EH (cell line): ENCODE data around the gene CACNA1B.
"Not testable (repeated sequence)": the region's sequence is repeated elsewhere in the genome, so short reads cannot be mapped to it uniquely, and the experiment has no call there.

Experiments used
- DNase-seq: peaks from one replicate; pipeline ENCODE4 v3.0.0-alpha.2; 2015; ENCODE audit warnings: low read depth

CACNA1B gene

DNA sequence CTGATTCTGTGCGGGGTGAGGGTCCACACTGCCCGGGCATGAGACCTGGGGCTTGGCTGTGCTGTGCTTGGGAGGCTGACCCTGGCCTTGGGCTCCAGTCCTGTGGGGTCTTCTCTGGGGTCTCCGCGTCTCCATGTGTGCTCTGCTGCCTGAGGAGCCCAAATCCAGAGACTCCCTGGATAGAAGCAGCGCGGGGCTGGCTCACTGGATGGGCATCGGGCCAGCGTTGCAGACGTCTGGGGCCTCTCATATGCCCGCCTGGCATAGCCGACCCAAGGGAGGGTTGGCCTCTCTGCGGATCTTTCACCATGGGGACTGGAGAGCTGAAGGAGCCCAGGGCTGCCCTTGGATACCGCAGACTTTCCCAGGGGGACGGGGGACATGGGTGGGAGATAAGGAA is 12.4 kb downstream of the CACNA1B start:
- not testable (repeated sequence) for DNase-seq

GRCh38 chr9:137890768-137891587 is 13.4 kb downstream of the CACNA1B start:
- not testable (repeated sequence) for DNase-seq

GRCh38 chr9:137891588-137892423 is 14.2 kb downstream of the CACNA1B start:
- no peak for DNase-seq

GRCh38 chr9:137892424-137893191 is 15.0 kb downstream of the CACNA1B start:
- DNase-seq = no peak

DNA sequence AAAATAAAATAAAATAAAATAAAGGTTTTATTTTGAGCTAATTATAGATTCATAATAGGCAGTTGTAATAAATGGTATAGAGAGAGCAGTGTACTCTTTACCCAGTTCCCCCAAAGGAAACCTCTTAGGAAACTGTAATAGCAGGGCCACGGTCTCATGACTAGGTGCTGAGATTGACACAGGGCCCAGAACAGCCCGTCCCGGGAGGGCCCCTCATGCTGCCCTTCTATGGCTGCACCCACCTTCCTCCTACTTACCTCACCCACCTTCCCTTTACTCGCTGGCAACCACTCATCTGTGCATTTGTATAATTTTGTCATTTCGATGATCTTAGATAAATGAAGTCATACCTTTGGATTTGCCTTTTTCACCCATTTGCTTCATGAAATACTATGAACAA is 16.1 kb downstream of the CACNA1B start:
- no peak for DNase-seq

DNA sequence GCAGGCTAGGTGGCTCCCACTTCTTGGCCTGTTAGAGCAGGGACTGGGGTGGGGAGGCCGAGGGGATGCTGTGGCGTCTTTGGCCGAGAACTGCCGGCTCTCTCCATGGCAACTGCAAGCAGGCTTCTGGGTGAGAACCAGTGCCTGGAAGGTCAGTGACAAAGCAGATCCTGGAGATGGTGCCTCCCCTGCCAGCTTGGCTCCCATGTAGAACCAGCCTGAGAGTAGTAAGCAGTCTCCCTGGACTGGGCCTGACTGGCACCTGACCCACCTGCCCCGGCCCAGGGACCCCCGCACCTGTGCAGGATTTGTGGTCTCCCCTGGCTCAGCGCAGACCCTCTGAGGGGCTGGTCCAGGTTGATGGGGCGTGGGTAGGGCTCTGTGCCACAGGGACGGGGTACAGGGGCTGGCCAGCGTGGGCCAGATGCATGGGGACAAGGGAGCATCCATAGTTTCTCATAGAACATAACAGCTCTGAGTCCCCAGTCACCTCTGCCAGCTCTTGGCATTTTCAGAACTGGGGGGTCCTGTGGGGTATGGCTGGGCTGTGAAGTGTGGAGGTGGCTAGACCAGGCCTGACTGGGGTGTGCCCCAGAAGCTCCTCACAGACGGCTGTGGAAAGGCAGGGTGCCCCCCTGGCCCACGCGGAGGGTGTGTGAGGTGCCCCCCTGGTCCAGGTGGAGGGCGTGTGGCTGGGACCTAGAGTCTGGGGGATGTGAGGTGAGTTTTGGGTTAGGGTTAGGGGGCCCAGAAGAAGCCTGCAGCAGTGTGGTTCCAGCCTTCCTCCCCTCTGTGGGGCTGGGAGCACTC is 22.2 kb downstream of the CACNA1B start:
- DNase-seq = no peak

GRCh38 chr9:137900584-137901310 is 23.2 kb downstream of the CACNA1B start:
- no peak for DNase-seq

DNA sequence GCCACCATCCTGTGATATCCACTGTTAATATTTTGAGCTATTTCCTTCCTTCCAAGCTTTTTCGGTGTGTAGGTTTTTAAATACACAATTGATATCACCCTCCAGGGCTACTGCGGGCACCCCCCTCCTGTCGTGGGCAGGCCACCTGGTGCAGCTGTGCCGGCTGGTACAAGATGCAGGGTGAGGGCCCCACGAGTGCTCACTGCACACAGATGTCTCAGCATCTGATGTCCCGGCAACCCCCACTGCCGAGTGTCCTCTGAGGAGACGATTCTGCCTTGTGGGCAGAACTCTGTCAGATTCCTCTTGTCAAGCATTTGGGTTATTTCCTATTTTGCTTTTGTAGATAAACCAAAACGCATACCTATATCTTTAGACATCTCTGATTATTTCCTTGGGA is 25.1 kb downstream of the CACNA1B start:
- DNase-seq = no peak

GRCh38 chr9:137905740-137906139 is 28.2 kb downstream of the CACNA1B start:
- no peak for DNase-seq

DNA sequence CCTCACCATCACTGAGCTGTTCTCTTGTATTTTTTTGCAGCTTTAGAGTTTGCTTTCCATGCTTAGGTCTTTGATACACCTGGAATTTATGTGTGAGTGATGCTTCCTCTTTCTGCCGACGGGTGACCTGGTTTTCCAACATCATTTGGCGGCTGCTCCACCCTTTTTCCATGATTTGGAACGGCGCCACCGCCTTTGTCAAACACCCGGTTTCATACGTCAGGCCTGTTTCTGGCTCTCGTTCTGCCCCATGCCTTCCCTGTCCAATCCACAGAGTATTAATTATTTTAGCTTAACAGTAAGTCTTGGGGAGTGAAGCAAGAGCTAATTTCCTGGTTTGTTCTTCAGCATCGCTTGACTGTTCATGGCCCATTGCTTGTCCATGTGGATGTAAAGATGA is 30.2 kb downstream of the CACNA1B start:
- DNase-seq = no peak

- no peak for DNase-seq
Measured at GRCh38 chr9:137912671-137913070, 35.1 kb downstream of the CACNA1B start.

DNA sequence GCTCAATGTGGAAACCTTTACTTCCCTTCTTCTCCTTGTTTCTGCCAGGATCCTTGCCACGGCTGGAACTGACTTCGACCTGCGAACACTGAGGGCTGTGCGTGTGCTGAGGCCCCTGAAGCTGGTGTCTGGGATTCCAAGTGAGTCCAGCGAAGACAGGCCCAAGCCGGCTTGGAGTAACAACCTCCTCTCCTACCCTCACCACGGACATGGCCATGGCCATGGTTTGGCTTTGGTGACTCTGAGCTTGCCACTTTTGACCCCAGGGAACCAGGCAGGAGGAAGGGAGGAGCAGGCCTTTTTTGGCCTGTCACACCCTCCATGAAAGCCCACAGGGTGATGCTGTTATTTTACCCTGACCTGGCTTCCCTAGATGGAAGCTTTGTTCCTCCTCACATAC is 35.5 kb downstream of the CACNA1B start:
- DNase-seq = no peak

DNA sequence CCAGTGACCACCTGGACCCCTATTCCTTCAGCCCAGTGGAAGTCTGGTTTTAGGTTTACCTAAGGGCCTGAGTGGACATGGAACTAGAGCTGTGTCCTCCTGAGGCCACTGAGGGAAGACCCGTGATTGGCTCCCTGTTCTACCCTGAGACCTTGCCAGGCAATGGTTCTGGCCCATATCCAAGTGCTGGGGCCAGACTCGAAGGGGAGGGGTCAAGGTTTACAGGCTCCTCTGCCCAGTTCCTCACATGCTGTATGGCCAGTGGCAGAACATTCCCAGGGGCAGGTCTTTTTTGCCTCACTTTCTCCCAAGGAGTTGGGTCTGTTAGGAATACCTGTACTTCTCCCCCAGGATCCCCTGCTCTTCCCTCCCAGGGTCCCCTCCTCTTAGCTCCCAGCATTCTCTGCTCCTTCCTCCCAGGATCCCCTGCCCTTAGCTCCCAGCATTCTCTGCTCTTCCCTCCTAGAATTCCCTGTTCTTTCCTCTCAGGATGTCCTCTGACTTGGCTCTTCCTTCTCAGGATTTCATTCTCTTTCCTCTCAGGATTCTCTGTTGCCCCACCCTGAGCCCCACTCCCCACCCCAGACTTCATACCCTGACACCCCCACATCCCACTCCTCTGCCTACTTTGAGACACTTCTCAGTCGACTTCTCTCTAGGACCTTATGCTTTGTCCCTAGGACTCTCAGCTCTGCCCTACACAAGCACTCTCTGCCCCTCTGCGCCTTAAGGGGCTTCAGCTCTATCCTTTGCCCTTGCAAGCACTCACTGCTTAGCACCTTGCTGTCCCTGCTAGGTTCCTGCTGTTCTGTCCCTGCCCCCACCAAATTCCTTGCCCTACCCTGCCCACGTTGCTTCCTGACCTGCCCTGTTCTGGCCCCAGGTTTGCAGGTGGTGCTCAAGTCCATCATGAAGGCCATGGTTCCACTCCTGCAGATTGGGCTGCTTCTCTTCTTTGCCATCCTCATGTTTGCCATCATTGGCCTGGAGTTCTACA is 36.5 kb downstream of the CACNA1B start:
- DNase-seq = no peak

DNA sequence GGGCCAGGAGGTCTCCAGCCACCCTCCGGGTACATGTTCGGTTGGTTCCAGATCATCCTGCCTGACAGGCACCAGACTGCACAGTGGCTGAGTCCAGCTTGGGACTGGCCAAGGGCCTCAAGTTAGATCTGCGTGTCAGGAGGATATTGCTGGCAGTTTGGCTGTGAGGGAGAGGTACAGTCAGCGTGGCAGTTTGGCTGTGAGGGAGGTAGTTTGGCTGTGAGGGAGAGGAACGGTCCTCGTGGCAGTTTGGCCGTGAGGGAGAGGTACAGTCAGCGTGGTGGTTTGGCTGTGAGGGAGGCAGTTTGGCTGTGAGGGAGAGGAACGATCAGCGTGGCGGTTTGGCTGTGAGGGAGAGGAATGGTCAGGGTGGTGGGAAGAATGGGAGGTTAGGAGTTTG is 39.0 kb downstream of the CACNA1B start:
- DNase-seq = no peak

- DNase-seq = no peak
Measured at GRCh38 chr9:137917116-137917515, 39.5 kb downstream of the CACNA1B start.

DNA sequence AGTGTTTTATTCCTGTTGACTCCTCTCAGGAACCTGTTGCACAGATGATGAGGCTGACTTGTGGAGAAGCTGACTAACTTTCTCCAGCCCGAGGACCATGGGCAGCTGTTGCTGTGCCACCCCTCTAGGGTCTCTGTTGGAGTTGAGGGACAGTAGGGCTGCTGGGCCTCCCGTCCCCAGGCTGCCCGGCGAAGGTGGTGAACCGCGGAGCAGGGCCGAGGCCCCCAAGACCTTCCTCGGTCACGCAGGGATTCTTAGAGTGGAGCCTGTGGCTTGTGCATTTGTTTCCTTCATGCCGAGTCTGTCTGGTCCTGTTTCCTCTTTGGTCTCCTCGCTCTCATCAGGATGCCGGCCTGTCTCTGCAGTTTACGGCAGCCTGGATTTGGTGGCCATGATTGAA is 40.2 kb downstream of the CACNA1B start:
- DNase-seq = no peak

- no peak for DNase-seq
Measured at GRCh38 chr9:137918331-137919094, 40.9 kb downstream of the CACNA1B start.

DNA sequence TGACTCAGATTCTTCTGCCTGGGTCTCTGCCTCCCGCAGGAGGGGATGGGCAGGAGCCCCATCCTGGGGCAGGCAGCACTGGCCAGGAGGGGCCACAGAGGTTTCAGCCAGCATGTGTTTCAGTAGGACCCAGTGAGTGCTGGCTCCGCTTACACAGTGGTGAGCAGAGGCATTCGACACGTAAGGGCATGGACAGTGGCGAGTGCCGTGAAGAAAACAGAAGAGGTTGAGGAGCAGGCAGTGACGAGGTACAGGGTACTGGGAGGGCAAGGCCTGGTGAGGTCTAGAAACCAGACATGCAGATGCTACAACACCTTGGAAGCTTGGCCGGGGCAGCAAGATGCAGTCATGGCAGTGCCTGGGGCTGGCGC is 41.5 kb downstream of the CACNA1B start:
- DNase-seq = no peak

- DNase-seq = no peak
Measured at GRCh38 chr9:137919649-137920141, 42.1 kb downstream of the CACNA1B start.
